ENCODE data around the gene LHPP.

GRCh38 chr10:124598773-124599587, 137.4 kb downstream of the LHPP start:
- TF ChIP-seq CTCF (IDR thresholded peaks at IDR 0.05; ENCODE audit: low read depth, low read length, poor library complexity, severe bottlenecking) (no peak), EZH2phosphoT487 (IDR thresholded peaks at IDR 0.05; ENCODE audit: borderline replicate concordance, low read length) (no peak)
